ENCODE data around the gene PLB1.

The PLB1 gene

GRCh38 chr2:28565720-28566295 lies 69.9 kb downstream of the PLB1 start:
- no peak for DNase-seq (ENCODE audit: low spot score)

DNA sequence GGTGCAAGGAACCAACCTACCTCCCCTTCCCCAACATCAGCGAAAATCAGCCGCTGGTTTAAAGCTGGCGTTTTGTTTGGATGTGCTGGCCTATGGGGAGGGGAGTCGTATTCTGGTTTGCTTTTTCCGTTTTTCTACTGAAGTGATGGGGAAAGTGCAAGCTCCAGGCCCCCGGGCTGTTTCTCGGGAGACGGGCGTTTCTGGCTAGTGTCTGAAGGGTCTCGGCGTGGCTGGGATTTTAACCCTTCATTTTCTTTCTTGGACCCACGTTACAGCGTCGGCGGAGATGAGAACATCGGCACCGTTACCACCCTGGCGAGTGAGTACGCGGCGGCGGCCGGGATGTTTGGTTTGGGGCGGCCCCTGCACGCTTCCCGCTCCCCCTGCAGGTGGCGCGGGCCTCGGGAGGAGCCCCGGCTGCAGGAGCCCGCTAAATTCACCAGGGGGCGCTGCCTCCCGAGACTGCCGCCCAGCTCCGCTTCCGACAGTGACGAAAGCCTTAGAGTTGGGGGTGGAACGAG lies 70.7 kb downstream of the PLB1 start:
- peak; percentile 98 for DNase-seq (ENCODE audit: low spot score)

DNA sequence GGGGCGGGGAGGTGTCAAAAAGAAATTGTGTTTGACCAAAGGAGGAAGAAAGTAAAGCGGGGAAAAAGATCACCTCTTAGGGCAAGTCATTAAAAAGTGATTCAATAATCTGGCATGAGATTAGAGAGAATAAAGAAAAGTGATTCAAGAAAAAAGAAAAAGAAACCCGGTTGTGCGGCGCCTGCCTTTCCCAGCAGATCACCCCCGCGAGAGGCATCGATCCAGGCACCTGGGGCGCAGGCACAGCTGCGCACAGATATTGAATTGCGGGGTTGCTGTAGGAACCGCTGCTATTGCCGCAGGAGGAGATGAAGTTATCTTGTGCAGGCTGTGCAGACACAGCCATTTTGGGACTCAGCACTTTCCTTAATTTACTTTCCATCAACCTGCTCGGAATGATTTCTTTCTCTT lies 71.2 kb downstream of the PLB1 start:
- DNase-seq (ENCODE audit: low spot score), result peak; percentile 53

DNA sequence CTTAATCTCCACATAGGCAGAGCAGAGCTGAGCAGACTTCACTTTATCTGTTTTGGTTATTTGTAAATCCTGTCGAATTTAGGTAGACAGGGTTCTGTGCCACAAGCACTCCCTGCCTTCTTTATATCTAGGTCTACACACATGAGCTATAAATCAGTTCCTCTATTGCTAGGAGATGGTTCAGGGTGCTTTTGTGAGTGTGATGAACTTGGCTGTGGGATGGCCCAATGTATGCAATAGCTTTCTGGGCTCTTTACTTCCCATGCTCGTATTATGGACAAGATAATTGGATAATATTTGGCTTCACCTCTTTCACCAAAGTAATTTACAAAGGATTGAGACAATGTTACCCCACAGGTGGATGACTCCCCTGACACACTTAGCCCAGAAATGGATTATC lies 72.2 kb downstream of the PLB1 start:
- no peak for DNase-seq (ENCODE audit: low spot score)

- DNase-seq (ENCODE audit: low spot score), result no peak
Measured at GRCh38 chr2:28568533-28568932, 72.7 kb downstream of the PLB1 start.

DNA sequence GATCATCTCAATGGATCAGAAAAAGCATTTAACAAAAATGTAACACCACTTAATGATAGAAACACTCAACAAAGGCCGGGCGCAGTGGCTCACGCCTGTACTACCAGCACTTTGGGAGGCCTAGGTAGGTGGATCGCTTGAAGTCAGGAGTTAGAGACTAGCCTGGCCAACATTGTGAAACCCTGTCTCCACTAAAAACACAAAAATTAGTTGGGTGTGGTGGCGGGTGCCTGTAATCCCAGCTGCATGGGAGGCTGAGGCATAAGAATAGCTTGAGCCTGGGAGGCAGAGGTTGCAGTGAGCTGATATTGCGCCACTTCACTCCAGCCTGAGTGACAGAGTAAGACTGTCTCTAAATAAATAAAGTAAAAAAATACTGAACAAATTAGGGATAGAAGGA lies 74.6 kb downstream of the PLB1 start:
- DNase-seq (ENCODE audit: low spot score), result no peak

- no peak for DNase-seq (ENCODE audit: low spot score)
Measured at GRCh38 chr2:28576714-28577113, 80.9 kb downstream of the PLB1 start.

DNA sequence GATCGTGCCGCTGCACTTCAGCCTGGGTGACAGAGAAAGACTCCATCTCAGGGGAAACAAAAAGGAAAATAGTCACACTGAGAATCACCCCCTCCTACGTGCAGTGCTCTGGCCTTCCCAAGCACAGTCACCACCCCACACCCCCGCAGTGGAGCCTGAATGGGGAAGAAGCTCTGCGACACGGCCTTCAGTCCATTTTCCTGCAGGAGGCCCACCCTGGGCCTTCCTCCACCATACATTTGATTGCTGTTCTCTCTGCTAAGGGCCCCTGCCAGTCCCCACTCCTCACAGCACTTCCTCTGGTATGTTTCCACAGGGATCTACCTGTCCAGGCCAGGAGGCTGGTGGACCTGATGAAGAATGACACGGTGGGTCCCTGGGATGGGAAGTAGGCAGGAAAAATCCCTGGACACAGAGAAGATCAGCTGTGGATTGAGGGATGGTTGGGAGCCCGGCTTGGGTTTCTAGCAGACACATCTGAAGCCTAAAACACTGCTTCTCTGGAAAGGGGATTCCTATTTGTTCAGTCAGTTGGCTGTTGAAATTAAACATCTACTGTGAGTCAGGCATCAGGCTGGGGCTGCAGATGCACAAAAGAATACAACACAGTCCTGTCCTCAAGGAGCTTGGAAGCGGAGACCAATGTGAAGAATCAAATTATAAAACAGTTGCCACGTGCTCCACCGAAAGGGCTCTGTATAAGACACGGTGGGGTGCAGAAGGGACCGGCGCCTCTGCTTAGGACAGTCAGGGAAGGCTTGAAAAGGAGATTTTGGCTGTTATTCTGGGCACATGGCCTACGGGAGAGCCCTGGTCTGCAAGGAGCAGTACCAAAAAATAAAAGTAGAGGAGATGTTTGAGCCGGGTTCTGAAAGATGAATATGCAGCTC lies 82.2 kb downstream of the PLB1 start:
- DNase-seq (ENCODE audit: low spot score), result no peak

- DNase-seq (ENCODE audit: low spot score), result no peak
Measured at GRCh38 chr2:28578774-28579173, 82.9 kb downstream of the PLB1 start.

DNA sequence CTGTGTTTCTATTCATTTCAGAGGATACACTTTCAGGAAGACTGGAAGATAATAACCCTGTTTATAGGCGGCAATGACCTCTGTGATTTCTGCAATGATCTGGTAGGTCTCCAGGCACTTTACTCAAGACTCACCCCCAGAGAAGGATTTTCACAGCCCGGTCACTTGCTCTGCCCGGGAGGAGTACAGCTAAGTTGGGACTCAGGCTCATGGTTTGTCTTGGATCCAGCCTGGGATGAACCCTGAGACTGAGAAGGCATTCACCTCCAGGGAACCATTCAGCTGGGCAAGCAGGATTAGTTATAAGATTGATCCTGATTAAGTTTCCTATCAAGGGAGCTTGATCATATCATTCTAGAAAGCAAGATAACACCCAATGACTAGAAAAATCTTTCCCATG lies 83.7 kb downstream of the PLB1 start:
- DNase-seq (ENCODE audit: low spot score), result no peak

GRCh38 chr2:28580078-28580477 lies 84.2 kb downstream of the PLB1 start:
- DNase-seq (ENCODE audit: low spot score), result no peak

- no peak for DNase-seq (ENCODE audit: low spot score)
Measured at GRCh38 chr2:28581312-28581711, 85.5 kb downstream of the PLB1 start.

GRCh38 chr2:28582152-28582551 lies 86.3 kb downstream of the PLB1 start:
- no peak for DNase-seq (ENCODE audit: low spot score)

DNA sequence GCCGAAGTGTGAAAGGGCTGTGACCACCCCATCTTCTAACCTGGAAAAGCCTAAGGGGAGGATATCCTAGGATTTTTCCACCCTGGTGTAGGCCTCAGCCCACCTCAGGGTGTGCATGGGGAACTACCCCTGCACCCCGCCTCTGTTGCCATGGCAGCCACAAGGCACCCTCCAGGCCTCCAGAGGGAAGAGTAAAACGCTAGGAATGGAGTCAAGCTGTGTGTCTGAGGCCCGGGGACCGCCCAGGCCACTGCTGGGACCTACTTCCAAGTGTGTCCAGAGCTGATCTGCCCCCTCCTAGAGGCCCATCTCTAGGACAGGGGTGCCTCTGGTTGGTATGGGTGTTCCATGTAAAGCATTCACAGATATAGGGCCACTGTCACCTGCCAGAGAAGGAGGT lies 86.7 kb downstream of the PLB1 start:
- DNase-seq (ENCODE audit: low spot score), result no peak

GRCh38 chr2:28583899-28584553 lies 88.2 kb downstream of the PLB1 start:
- DNase-seq (ENCODE audit: low spot score), result peak; percentile 93

GRCh38 chr2:28586867-28587266 lies 91.0 kb downstream of the PLB1 start:
- no peak for DNase-seq (ENCODE audit: low spot score)

DNA sequence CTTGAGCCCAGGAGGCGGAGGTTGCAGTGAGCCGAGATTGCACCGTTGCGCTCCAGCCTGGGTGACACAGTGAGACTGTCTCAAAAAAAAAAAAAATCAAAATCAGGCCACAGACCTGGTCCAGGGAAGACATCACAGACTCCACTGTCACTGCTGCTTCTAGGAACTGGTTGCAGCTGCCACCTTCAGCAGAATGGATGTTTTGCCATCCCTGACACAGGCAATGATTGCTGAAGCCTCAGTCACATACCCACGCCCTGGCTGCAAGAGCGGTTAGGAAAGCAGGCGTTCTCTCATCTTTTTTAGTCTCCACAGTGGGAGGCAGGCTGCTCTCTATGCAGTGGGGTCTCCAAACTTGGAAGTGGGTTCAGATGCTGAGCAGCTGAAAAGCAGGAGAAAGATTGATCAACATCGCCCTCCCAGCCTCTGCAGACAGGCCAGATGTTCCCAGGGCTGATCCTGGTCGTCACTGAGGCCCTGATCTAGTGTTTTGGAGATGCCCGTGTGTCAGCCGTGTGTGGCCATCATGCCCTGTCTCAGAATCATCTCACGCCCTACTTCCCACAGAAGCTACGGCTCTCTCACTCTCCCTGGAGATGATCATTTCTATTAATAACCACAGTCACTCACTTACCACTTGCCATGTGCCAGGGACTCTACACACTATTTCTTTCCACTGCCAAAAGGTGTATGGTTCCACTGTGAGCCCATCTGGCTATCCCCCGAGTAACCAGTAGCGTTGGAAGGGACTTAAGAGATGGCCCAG lies 91.8 kb downstream of the PLB1 start:
- DNase-seq (ENCODE audit: low spot score), result no peak

DNA sequence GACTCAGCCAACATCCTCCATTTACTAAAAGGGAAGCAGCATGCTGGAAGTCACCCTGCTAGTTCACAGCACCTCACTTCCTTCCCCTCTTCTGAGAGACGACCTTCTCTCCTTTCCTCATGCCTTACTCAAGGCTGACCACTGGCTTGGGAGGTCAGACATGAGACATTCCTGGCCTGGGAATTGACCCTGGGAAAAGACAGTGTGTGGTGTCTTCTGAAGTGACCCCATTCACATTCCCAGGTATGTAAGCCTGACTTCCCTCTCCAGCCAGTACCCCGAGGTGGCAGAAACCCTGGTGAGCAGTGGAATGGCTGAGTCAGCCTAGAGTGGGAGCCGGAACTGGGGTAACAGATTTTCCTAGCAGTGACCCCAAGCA lies 92.4 kb downstream of the PLB1 start:
- DNase-seq (ENCODE audit: low spot score), result no peak

DNA sequence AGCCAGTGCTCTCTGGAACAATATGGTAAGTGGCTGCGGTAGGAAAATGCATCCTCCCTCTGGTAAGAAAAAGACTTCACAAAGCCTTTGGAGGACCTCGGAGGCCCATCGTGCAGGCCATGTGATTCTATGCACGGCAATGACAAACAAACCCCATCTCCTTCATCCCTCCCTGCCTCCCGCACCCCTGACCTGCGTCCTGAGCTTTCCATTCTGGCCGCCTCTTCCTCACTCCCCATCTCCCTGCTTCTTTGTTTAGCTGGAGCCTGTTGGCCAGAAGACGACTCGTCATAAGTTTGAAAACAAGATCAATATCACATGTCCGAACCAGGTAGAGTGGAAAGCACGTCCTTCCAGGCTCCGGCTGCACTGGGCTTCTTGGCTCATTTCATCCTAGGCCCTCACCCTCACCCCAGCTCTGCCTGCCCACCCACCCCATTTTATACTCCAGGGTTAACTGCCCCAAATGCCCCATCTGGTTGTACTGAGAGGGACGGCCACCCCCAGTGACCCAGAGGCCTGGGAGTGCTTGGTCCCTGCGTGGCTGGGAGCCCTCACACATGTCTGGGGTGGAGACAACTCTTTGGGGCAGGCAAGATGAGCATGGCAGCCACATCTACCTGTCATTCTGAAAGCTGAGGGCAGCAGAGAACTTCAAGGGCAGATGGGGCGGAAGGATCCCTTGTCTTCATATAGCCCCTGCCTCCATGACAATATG lies 94.0 kb downstream of the PLB1 start:
- no peak for DNase-seq (ENCODE audit: low spot score)

GRCh38 chr2:28590496-28591301 lies 94.8 kb downstream of the PLB1 start:
- DNase-seq (ENCODE audit: low spot score), result no peak

All from GM03348 (cell line).